Stimulated activated naive CD8-positive, alpha-beta T cell treated with anti-CD3 and anti-CD28 coated beads, Interleukin-15, Interleukin-2, amounts not matched to agents 100 U/mL and 50 U/mL, for 24 hours (primary cell): Measurements from ENCODE around the gene MC4R.

Source experiments
- ATAC-seq: fragments of 150-1000 bp; cut with Tn5 transposase; one replicate; pipeline ENCODE4 v1.10.0; 2021
- DNase-seq: peaks from one replicate; pipeline ENCODE4 v3.0.0; 2021

MC4R gene

GRCh38 chr18:60327880-60328279 is 44.7 kb downstream of the MC4R start:
- ATAC-seq (no peak), DNase-seq (no peak)

GRCh38 chr18:60322591-60322990 is 50.0 kb downstream of the MC4R start:
- DNase-seq (no peak), ATAC-seq (no peak)
